ENCODE measurements around the gene THSD7A. TPM values are rescaled to one million over a fixed set of nuclear protein-coding genes. Genes with fewer than 3 reads are reported as not detected.
A peak's percentile ranks its signal among the peaks of the same experiment; 100 is the strongest.

Gene THSD7A
- total RNA-seq, 1 experiment from 2014 or later, result 0.64 TPM

GRCh38 chr7:11615174-11615573 lies 216.8 kb downstream of the THSD7A start:
- no peak overlapping the region for H3K4me3 ChIP-seq (ENCODE audit: low read depth, low read length, poor library complexity, severe bottlenecking)
- intact Hi-C loops (cut with micrococcal nuclease; ENCODE audit: unreplicated experiment), result no loop called here
- no peaks in the 10 kb centered on the region for H3K36me3 ChIP-seq (ENCODE audit: insufficient read depth, low read length, poor library complexity, severe bottlenecking)
- ChIA-PET POLR2A (ENCODE audit: low non-redundant PET) (no interaction called here), CTCF (no interaction called here)
- H3K4me1 ChIP-seq (ENCODE audit: insufficient read depth, low read length, poor library complexity, severe bottlenecking), result peaks cover 3% of the 10 kb centered on the region
- no peaks in the 10 kb centered on the region for H3K27me3 ChIP-seq (replicated peaks; ENCODE audit: insufficient read depth, low read depth, low read length, poor library complexity)
- no peak overlapping the region for H3K27ac ChIP-seq (ENCODE audit: low read depth, low read length, poor library complexity, severe bottlenecking)
- no peak for DNase-seq (ENCODE audit: low spot score)
- no TSS peak for BruUV-seq (replicated peaks)
- TF ChIP-seq EZH2 (IDR thresholded peaks at IDR 0.05; ENCODE audit: borderline replicate concordance, low read depth, low read length, poor library complexity, severe bottlenecking), result no peak
- no peak for TF ChIP-seq CTCF (conservative IDR thresholded peaks at IDR 0.05; ENCODE audit: low read depth, low read length)
- H3K9me3 ChIP-seq (ENCODE audit: low read depth, low read length, poor library complexity, severe bottlenecking), result no peaks in the 10 kb centered on the region

GRCh38 chr7:11613292-11613930 lies 218.6 kb downstream of the THSD7A start:
- POLR2A ChIA-PET (ENCODE audit: low non-redundant PET), result no interaction called here
- TF ChIP-seq CTCF (conservative IDR thresholded peaks at IDR 0.05; ENCODE audit: low read depth, low read length), result no peak
- CTCF ChIA-PET, result no interaction called here
- Histone ChIP-seq H3K27ac (ENCODE audit: low read depth, low read length, poor library complexity, severe bottlenecking) (no peak overlapping the region), H3K36me3 (ENCODE audit: insufficient read depth, low read length, poor library complexity, severe bottlenecking) (no peaks in the 10 kb centered on the region), H3K4me1 (ENCODE audit: insufficient read depth, low read length, poor library complexity, severe bottlenecking) (peaks cover 14% of the 10 kb centered on the region), H3K4me3 (ENCODE audit: low read depth, low read length, poor library complexity, severe bottlenecking) (no peak overlapping the region), H3K27me3 (replicated peaks; ENCODE audit: insufficient read depth, low read depth, low read length, poor library complexity) (no peaks in the 10 kb centered on the region), H3K9me3 (ENCODE audit: low read depth, low read length, poor library complexity, severe bottlenecking) (no peaks in the 10 kb centered on the region)
- intact Hi-C loops (cut with micrococcal nuclease; ENCODE audit: unreplicated experiment), result no loop called here
- no TSS peak for BruUV-seq (replicated peaks)
- DNase-seq (ENCODE audit: low spot score), result peak; percentile 11

- intact Hi-C loops (cut with micrococcal nuclease; ENCODE audit: unreplicated experiment), result no loop called here
- H3K4me1 ChIP-seq (ENCODE audit: insufficient read depth, low read length, poor library complexity, severe bottlenecking), result peaks cover 14% of the 10 kb centered on the region
- H3K9me3 ChIP-seq (ENCODE audit: low read depth, low read length, poor library complexity, severe bottlenecking), result no peaks in the 10 kb centered on the region
- no peaks in the 10 kb centered on the region for H3K27me3 ChIP-seq (replicated peaks; ENCODE audit: insufficient read depth, low read depth, low read length, poor library complexity)
- no peak overlapping the region for H3K4me3 ChIP-seq (ENCODE audit: low read depth, low read length, poor library complexity, severe bottlenecking)
- CTCF ChIA-PET, result no interaction called here
- POLR2A ChIA-PET (ENCODE audit: low non-redundant PET), result no interaction called here
- no peaks in the 10 kb centered on the region for H3K36me3 ChIP-seq (ENCODE audit: insufficient read depth, low read length, poor library complexity, severe bottlenecking)
- TF ChIP-seq EZH2 (IDR thresholded peaks at IDR 0.05; ENCODE audit: borderline replicate concordance, low read depth, low read length, poor library complexity, severe bottlenecking) (no peak), CTCF (conservative IDR thresholded peaks at IDR 0.05; ENCODE audit: low read depth, low read length) (no peak)
- no peak overlapping the region for H3K27ac ChIP-seq (ENCODE audit: low read depth, low read length, poor library complexity, severe bottlenecking)
- BruUV-seq (replicated peaks), result no TSS peak
- no peak for DNase-seq (ENCODE audit: low spot score)
Observed at GRCh38 chr7:11612737-11613136, 219.3 kb downstream of the THSD7A start.
